Muscle of leg (tissue), 11 donors: ENCODE results near the gene PRMT2. TPM values are rescaled to one million over a fixed set of nuclear protein-coding genes. Genes with fewer than 3 reads are reported as not detected.
A peak's percentile ranks its signal among the peaks of the same experiment; 100 is the strongest.
"Not testable (repeated sequence)": the region's sequence is repeated elsewhere in the genome, so short reads cannot be mapped to it uniquely, and the experiment has no call there.

Experiments used
- DNase-seq: peaks from one replicate; pipeline ENCODE4 v3.0.0; 2013
- H3K27ac ChIP-seq: one replicate; pipeline ENCODE4 v1.5.1; 2013; ENCODE audit warnings: mild to moderate bottlenecking, low read length, control low read depth
- H3K27me3 ChIP-seq: one replicate; pipeline ENCODE4 v1.6.1; 2013; ENCODE audit warnings: low read length; ENCODE audit not compliant: control insufficient read depth, insufficient read depth
- H3K36me3 ChIP-seq: one replicate; pipeline ENCODE4 v1.6.1; 2013; ENCODE audit warnings: low read length; ENCODE audit not compliant: control insufficient read depth, insufficient read depth
- H3K4me1 ChIP-seq: one replicate; pipeline ENCODE4 v1.6.1; 2013; ENCODE audit warnings: low read length; ENCODE audit not compliant: control insufficient read depth, insufficient read depth
- H3K4me3 ChIP-seq: one replicate; pipeline ENCODE4 v1.5.1; 2013; ENCODE audit warnings: low read length, control low read depth
- H3K9me3 ChIP-seq: replicated peaks from 2 replicates; pipeline ENCODE4 v1.6.1; 2013; ENCODE audit warnings: low read depth, low read length; ENCODE audit not compliant: control insufficient read depth
- WGBS: methylation state at CpG from one replicate; pipeline ENCODE4 v1.1.5; 2013; ENCODE audit warnings: missing lambda C conversion rate; ENCODE audit not compliant: insufficient coverage; 5-methylcytosine and 5-hydroxymethylcytosine counted together
- polyA plus RNA-seq, 8 donors: library from polyadenylated mRNA; unstranded; fragments of 120-200 nt; gene quantifications; one replicate each; pipeline versions ENCODE4 v1.2.1 to v1.2.3, GENCODE V29; 2013; ENCODE audit warnings: inconsistent platforms in 1 of 8, low replicate concordance in 1 of 8; ENCODE audit not compliant: insufficient read length in 8 of 8, insufficient read depth in 1 of 8
- total RNA-seq: library from RNA; stranded (reverse); fragments of 120-200 nt; gene quantifications from one replicate; pipeline ENCODE4 v1.2.4, GENCODE V29; 2013

The PRMT2 gene
- total and polyA plus RNA-seq, 9 donors, result 110 to 128 (median 123) TPM

GRCh38 chr21:46665566-46665965, 30.1 kb downstream of the PRMT2 start:
- H3K9me3 ChIP-seq, result no peaks in the 10 kb centered on the region
- peaks cover 19% of the 10 kb centered on the region for H3K36me3 ChIP-seq
- 67% methylated on average over 1 of the region's 3 CpGs for WGBS

GRCh38 chr21:46666941-46667740, 31.7 kb downstream of the PRMT2 start:
- Histone ChIP-seq H3K27me3 (peaks cover 17% of the 10 kb centered on the region), H3K4me3 (peak overlapping the region; percentile 50), H3K27ac (no peak overlapping the region), H3K4me1 (peaks cover 14% of the 10 kb centered on the region), H3K36me3 (peaks cover 19% of the 10 kb centered on the region), H3K9me3 (no peaks in the 10 kb centered on the region)
- DNase-seq, result no peak
- WGBS, result 7% methylated on average over 42 of the region's 53 CpGs

More at GRCh38 chr21:46665566-46665965, 30.1 kb downstream of the PRMT2 start:
- Histone ChIP-seq H3K27ac (no peak overlapping the region), H3K27me3 (peaks cover 15% of the 10 kb centered on the region), H3K4me3 (no peak overlapping the region), H3K4me1 (peaks cover 14% of the 10 kb centered on the region)
- DNase-seq, result no peak

GRCh38 chr21:46667741-46668380, 32.4 kb downstream of the PRMT2 start:
- Histone ChIP-seq H3K4me3 (peak overlapping the region; percentile 50), H3K27me3 (peaks cover 17% of the 10 kb centered on the region), H3K36me3 (peaks cover 19% of the 10 kb centered on the region), H3K9me3 (no peaks in the 10 kb centered on the region), H3K4me1 (peaks cover 14% of the 10 kb centered on the region), H3K27ac (peak overlapping the region; percentile 20)
- WGBS, result 0% methylated on average over 31 of the region's 53 CpGs
- DNase-seq, result peak; percentile 29

- peak overlapping the region; percentile 50 for H3K4me3 ChIP-seq
Observed at GRCh38 chr21:46668381-46668780, 32.9 kb downstream of the PRMT2 start.

GRCh38 chr21:46668904-46669303, 33.4 kb downstream of the PRMT2 start:
- Histone ChIP-seq H3K4me1 (peaks cover 14% of the 10 kb centered on the region), H3K27me3 (peaks cover 17% of the 10 kb centered on the region)
- not testable (repeated sequence) for DNase-seq, H3K36me3 ChIP-seq, H3K9me3 ChIP-seq, H3K4me3 ChIP-seq, H3K27ac ChIP-seq
- WGBS, result no CpG with 5 or more reads among the region's 5 CpGs

More at GRCh38 chr21:46668381-46668780, 32.9 kb downstream of the PRMT2 start:
- WGBS, result no CpG with 5 or more reads among the region's 2 CpGs
- Histone ChIP-seq H3K27ac (peak overlapping the region; percentile 20), H3K27me3 (peaks cover 17% of the 10 kb centered on the region), H3K4me1 (peaks cover 14% of the 10 kb centered on the region), H3K36me3 (peaks cover 14% of the 10 kb centered on the region), H3K9me3 (no peaks in the 10 kb centered on the region)
- no peak for DNase-seq

GRCh38 chr21:46674430-46675007, 39.0 kb downstream of the PRMT2 start:
- DNase-seq, result no peak
- Histone ChIP-seq H3K36me3 (no peaks in the 10 kb centered on the region), H3K4me1 (no peaks in the 10 kb centered on the region), H3K27ac (no peak overlapping the region), H3K9me3 (no peaks in the 10 kb centered on the region), H3K27me3 (peaks cover 5% of the 10 kb centered on the region), H3K4me3 (no peak overlapping the region)
- WGBS, result 83% methylated on average over 6 of the region's 9 CpGs

- peak; percentile 28 for DNase-seq
- H3K4me3 ChIP-seq, result no peak overlapping the region
- peaks cover under 1% of the 10 kb centered on the region for H3K27me3 ChIP-seq
- no peaks in the 10 kb centered on the region for H3K4me1 ChIP-seq
- WGBS, result no CpG with 5 or more reads among the region's 2 CpGs
- H3K9me3 ChIP-seq, result no peaks in the 10 kb centered on the region
- H3K27ac ChIP-seq, result no peak overlapping the region
- no peaks in the 10 kb centered on the region for H3K36me3 ChIP-seq
Observed at GRCh38 chr21:46675595-46676280, 40.3 kb downstream of the PRMT2 start.

GRCh38 chr21:46676542-46676941, 41.1 kb downstream of the PRMT2 start:
- WGBS, result no CpG with 5 or more reads among the region's 2 CpGs
- H3K4me3 ChIP-seq, H3K4me1 ChIP-seq, DNase-seq, H3K36me3 ChIP-seq, H3K9me3 ChIP-seq, H3K27me3 ChIP-seq, H3K27ac ChIP-seq: not testable (repeated sequence)

- H3K9me3 ChIP-seq, H3K27ac ChIP-seq, H3K27me3 ChIP-seq, H3K4me3 ChIP-seq, H3K36me3 ChIP-seq, H3K4me1 ChIP-seq, DNase-seq: not testable (repeated sequence)
- no CpG with 5 or more reads among the region's 5 CpGs for WGBS
Observed at GRCh38 chr21:46681593-46681992, 46.1 kb downstream of the PRMT2 start.

- not testable (repeated sequence) for H3K9me3 ChIP-seq, H3K4me1 ChIP-seq, H3K36me3 ChIP-seq, H3K4me3 ChIP-seq, H3K27me3 ChIP-seq, DNase-seq, H3K27ac ChIP-seq
- WGBS, result no CpG with 5 or more reads among the region's 81 CpGs
Observed at GRCh38 chr21:46698652-46699051, 63.2 kb downstream of the PRMT2 start.
